ENCODE results near the gene DNAJC17.
A peak's percentile ranks its signal among the peaks of the same experiment; 100 is the strongest.

The DNAJC17 gene

GRCh38 chr15:40768521-40769273, 38.6 kb downstream of the DNAJC17 start:
- Histone ChIP-seq H3K36me3 (ENCODE audit: control insufficient read depth, insufficient read depth, low read length) (peaks cover 5% of the 10 kb centered on the region), H3K4me1 (ENCODE audit: control insufficient read depth, insufficient read depth, low read length) (peaks cover 67% of the 10 kb centered on the region), H3K27me3 (ENCODE audit: control insufficient read depth, insufficient read depth, low read length) (no peaks in the 10 kb centered on the region), H3K9me3 (ENCODE audit: control insufficient read depth, low read length) (no peaks in the 10 kb centered on the region), H3K4me3 (ENCODE audit: low read length) (no peak overlapping the region), H3K9ac (ENCODE audit: low read length) (peak overlapping the region; percentile 52)

GRCh38 chr15:40767838-40768500, 39.3 kb downstream of the DNAJC17 start:
- no peaks in the 10 kb centered on the region for H3K36me3 ChIP-seq (ENCODE audit: control insufficient read depth, insufficient read depth, low read length)
- H3K27me3 ChIP-seq (ENCODE audit: control insufficient read depth, insufficient read depth, low read length): no peaks in the 10 kb centered on the region
- peaks cover 75% of the 10 kb centered on the region for H3K4me1 ChIP-seq (ENCODE audit: control insufficient read depth, insufficient read depth, low read length)
- no peak overlapping the region for H3K4me3 ChIP-seq (ENCODE audit: low read length)
- no peaks in the 10 kb centered on the region for H3K9me3 ChIP-seq (ENCODE audit: control insufficient read depth, low read length)
- peak overlapping the region; percentile 9 for H3K9ac ChIP-seq (ENCODE audit: low read length)

- no peak overlapping the region for H3K4me3 ChIP-seq (ENCODE audit: low read length)
- no peaks in the 10 kb centered on the region for H3K27me3 ChIP-seq (ENCODE audit: control insufficient read depth, insufficient read depth, low read length)
- peaks cover 81% of the 10 kb centered on the region for H3K4me1 ChIP-seq (ENCODE audit: control insufficient read depth, insufficient read depth, low read length)
- no peaks in the 10 kb centered on the region for H3K9me3 ChIP-seq (ENCODE audit: control insufficient read depth, low read length)
- peak overlapping the region; percentile 9 for H3K9ac ChIP-seq (ENCODE audit: low read length)
- H3K36me3 ChIP-seq (ENCODE audit: control insufficient read depth, insufficient read depth, low read length): no peaks in the 10 kb centered on the region
Observed at GRCh38 chr15:40766906-40767837, 40.1 kb downstream of the DNAJC17 start.

GRCh38 chr15:40766194-40766815, 41.0 kb downstream of the DNAJC17 start:
- Histone ChIP-seq H3K27me3 (ENCODE audit: control insufficient read depth, insufficient read depth, low read length) (no peaks in the 10 kb centered on the region), H3K36me3 (ENCODE audit: control insufficient read depth, insufficient read depth, low read length) (no peaks in the 10 kb centered on the region), H3K4me3 (ENCODE audit: low read length) (no peak overlapping the region), H3K9ac (ENCODE audit: low read length) (no peak overlapping the region), H3K4me1 (ENCODE audit: control insufficient read depth, insufficient read depth, low read length) (peaks cover 81% of the 10 kb centered on the region), H3K9me3 (ENCODE audit: control insufficient read depth, low read length) (no peaks in the 10 kb centered on the region)

- Histone ChIP-seq H3K9me3 (ENCODE audit: control insufficient read depth, low read length) (no peaks in the 10 kb centered on the region), H3K27me3 (ENCODE audit: control insufficient read depth, insufficient read depth, low read length) (no peaks in the 10 kb centered on the region), H3K36me3 (ENCODE audit: control insufficient read depth, insufficient read depth, low read length) (no peaks in the 10 kb centered on the region), H3K4me1 (ENCODE audit: control insufficient read depth, insufficient read depth, low read length) (peaks cover 68% of the 10 kb centered on the region), H3K9ac (ENCODE audit: low read length) (peak overlapping the region; percentile 66), H3K4me3 (ENCODE audit: low read length) (peak overlapping the region; percentile 38)
Observed at GRCh38 chr15:40764629-40765103, 42.6 kb downstream of the DNAJC17 start.

- Histone ChIP-seq H3K4me3 (ENCODE audit: low read length) (peak within 1 kb of the TSS; percentile 38), H3K27me3 (ENCODE audit: control insufficient read depth, insufficient read depth, low read length) (no peaks in the 10 kb centered on the region), H3K4me1 (ENCODE audit: control insufficient read depth, insufficient read depth, low read length) (peaks cover 61% of the 10 kb centered on the region), H3K9me3 (ENCODE audit: control insufficient read depth, low read length) (no peaks in the 10 kb centered on the region), H3K36me3 (ENCODE audit: control insufficient read depth, insufficient read depth, low read length) (no peaks in the 10 kb centered on the region), H3K9ac (ENCODE audit: low read length) (peak within 1 kb of the TSS; percentile 66)
Observed at GRCh38 chr15:40763801-40764628, 43.3 kb downstream of the DNAJC17 start, which contains the start of gene GCHFR. TSS of gene GCHFR (plus strand) at chr15:40764068. CDS start at chr15:40764181, 113 bp downstream.

GRCh38 chr15:40762919-40763800, 44.1 kb downstream of the DNAJC17 start:
- no peaks in the 10 kb centered on the region for H3K36me3 ChIP-seq (ENCODE audit: control insufficient read depth, insufficient read depth, low read length)
- peak overlapping the region; percentile 38 for H3K4me3 ChIP-seq (ENCODE audit: low read length)
- H3K4me1 ChIP-seq (ENCODE audit: control insufficient read depth, insufficient read depth, low read length): peaks cover 53% of the 10 kb centered on the region
- H3K9me3 ChIP-seq (ENCODE audit: control insufficient read depth, low read length): no peaks in the 10 kb centered on the region
- no peaks in the 10 kb centered on the region for H3K27me3 ChIP-seq (ENCODE audit: control insufficient read depth, insufficient read depth, low read length)
- H3K9ac ChIP-seq (ENCODE audit: low read length): peak overlapping the region; percentile 66

GRCh38 chr15:40759961-40760360, 47.3 kb downstream of the DNAJC17 start:
- H3K36me3 ChIP-seq (ENCODE audit: control insufficient read depth, insufficient read depth, low read length): no peaks in the 10 kb centered on the region
- peaks cover 21% of the 10 kb centered on the region for H3K4me1 ChIP-seq (ENCODE audit: control insufficient read depth, insufficient read depth, low read length)
- H3K27me3 ChIP-seq (ENCODE audit: control insufficient read depth, insufficient read depth, low read length): no peaks in the 10 kb centered on the region
- H3K9ac ChIP-seq (ENCODE audit: low read length): no peak overlapping the region
- no peak overlapping the region for H3K4me3 ChIP-seq (ENCODE audit: low read length)
- H3K9me3 ChIP-seq (ENCODE audit: control insufficient read depth, low read length): no peaks in the 10 kb centered on the region

- Histone ChIP-seq H3K27me3 (ENCODE audit: control insufficient read depth, insufficient read depth, low read length) (no peaks in the 10 kb centered on the region), H3K9ac (ENCODE audit: low read length) (no peak overlapping the region), H3K4me3 (ENCODE audit: low read length) (no peak overlapping the region), H3K9me3 (ENCODE audit: control insufficient read depth, low read length) (no peaks in the 10 kb centered on the region), H3K4me1 (ENCODE audit: control insufficient read depth, insufficient read depth, low read length) (no peaks in the 10 kb centered on the region), H3K36me3 (ENCODE audit: control insufficient read depth, insufficient read depth, low read length) (no peaks in the 10 kb centered on the region)
Observed at GRCh38 chr15:40756938-40757337, 50.3 kb downstream of the DNAJC17 start.

- Histone ChIP-seq H3K4me1 (ENCODE audit: control insufficient read depth, insufficient read depth, low read length) (peaks cover 6% of the 10 kb centered on the region), H3K4me3 (ENCODE audit: low read length) (no peak overlapping the region), H3K9me3 (ENCODE audit: control insufficient read depth, low read length) (no peaks in the 10 kb centered on the region)
Observed at GRCh38 chr15:40755812-40756208, 51.5 kb downstream of the DNAJC17 start.

More at GRCh38 chr15:40755812-40756208, 51.5 kb downstream of the DNAJC17 start:
- H3K9ac ChIP-seq (ENCODE audit: low read length): peak overlapping the region; percentile 92
- H3K36me3 ChIP-seq (ENCODE audit: control insufficient read depth, insufficient read depth, low read length): no peaks in the 10 kb centered on the region
- H3K27me3 ChIP-seq (ENCODE audit: control insufficient read depth, insufficient read depth, low read length): no peaks in the 10 kb centered on the region
